ENCODE data around the gene SPSB4. TPM values are rescaled to one million over a fixed set of nuclear protein-coding genes. Genes with fewer than 3 reads are reported as not detected.

Gene SPSB4
- total RNA-seq, 1 experiment from 2014 or later = 0.05 TPM

GRCh38 chr3:141174674-141175073, 123.5 kb downstream of the SPSB4 start:
- Histone ChIP-seq H3K4me3 (no peak overlapping the region), H3K36me3 (no peaks in the 10 kb centered on the region), H3K27me3 (replicated peaks) (no peaks in the 10 kb centered on the region), H3K9me3 (replicated peaks) (no peaks in the 10 kb centered on the region), H3K4me1 (replicated peaks) (no peaks in the 10 kb centered on the region), H3K27ac (no peak overlapping the region)
- no peak for DNase-seq (ENCODE audit: low read depth in 1 of 2, low spot score in 2 of 2)

- Histone ChIP-seq H3K36me3 (no peaks in the 10 kb centered on the region), H3K27ac (no peak overlapping the region), H3K4me3 (no peak overlapping the region), H3K9me3 (replicated peaks) (no peaks in the 10 kb centered on the region), H3K4me1 (replicated peaks) (no peaks in the 10 kb centered on the region), H3K27me3 (replicated peaks) (no peaks in the 10 kb centered on the region)
- DNase-seq (ENCODE audit: low read depth in 1 of 2, low spot score in 2 of 2) = no peak
Observed at GRCh38 chr3:141176775-141177174, 125.6 kb downstream of the SPSB4 start.

- Histone ChIP-seq H3K27me3 (replicated peaks) (no peaks in the 10 kb centered on the region), H3K9me3 (replicated peaks) (no peaks in the 10 kb centered on the region), H3K4me3 (no peak overlapping the region), H3K36me3 (no peaks in the 10 kb centered on the region), H3K27ac (no peak overlapping the region), H3K4me1 (replicated peaks) (no peaks in the 10 kb centered on the region)
- no peak for DNase-seq (ENCODE audit: low read depth in 1 of 2, low spot score in 2 of 2)
Observed at GRCh38 chr3:141178026-141178425, 126.9 kb downstream of the SPSB4 start.

- H3K9me3 ChIP-seq (replicated peaks) = no peaks in the 10 kb centered on the region
- no peaks in the 10 kb centered on the region for H3K27me3 ChIP-seq (replicated peaks)
- DNase-seq (ENCODE audit: low read depth in 1 of 2, low spot score in 2 of 2) = no peak
- no peaks in the 10 kb centered on the region for H3K4me1 ChIP-seq (replicated peaks)
- H3K27ac ChIP-seq = no peak overlapping the region
- no peaks in the 10 kb centered on the region for H3K36me3 ChIP-seq
- no peak overlapping the region for H3K4me3 ChIP-seq
Observed at GRCh38 chr3:141178551-141178950, 127.4 kb downstream of the SPSB4 start.

DNA sequence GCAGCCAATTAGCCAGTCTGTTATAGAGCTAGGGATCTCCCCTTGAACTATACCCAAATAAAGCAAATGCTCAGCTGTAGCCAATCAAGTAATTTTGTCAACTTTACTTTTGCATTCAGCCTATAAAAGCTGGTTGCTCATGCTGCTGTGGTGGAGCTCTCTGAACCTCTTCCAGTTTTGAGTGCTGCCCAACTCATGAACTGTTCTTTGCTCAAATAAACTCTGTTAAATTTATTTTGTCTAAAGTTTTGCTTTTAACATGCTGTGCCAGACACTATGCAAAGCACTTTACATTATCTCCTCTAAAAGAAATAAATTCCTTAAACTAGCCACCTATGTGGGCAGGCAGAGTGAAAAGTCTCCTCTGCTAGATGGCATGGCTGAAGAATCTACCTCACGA, 128.8 kb downstream of the SPSB4 start:
- no peak overlapping the region for H3K4me3 ChIP-seq
- no peak for DNase-seq (ENCODE audit: low read depth in 1 of 2, low spot score in 2 of 2)
- no peaks in the 10 kb centered on the region for H3K27me3 ChIP-seq (replicated peaks)
- H3K4me1 ChIP-seq (replicated peaks) = no peaks in the 10 kb centered on the region
- H3K36me3 ChIP-seq = no peaks in the 10 kb centered on the region
- no peak overlapping the region for H3K27ac ChIP-seq
- no peaks in the 10 kb centered on the region for H3K9me3 ChIP-seq (replicated peaks)

GRCh38 chr3:141181196-141181595, 130.0 kb downstream of the SPSB4 start:
- Histone ChIP-seq H3K27me3 (replicated peaks) (no peaks in the 10 kb centered on the region), H3K4me3 (no peak overlapping the region), H3K9me3 (replicated peaks) (no peaks in the 10 kb centered on the region), H3K4me1 (replicated peaks) (no peaks in the 10 kb centered on the region), H3K36me3 (no peaks in the 10 kb centered on the region), H3K27ac (no peak overlapping the region)
- no peak for DNase-seq (ENCODE audit: low read depth in 1 of 2, low spot score in 2 of 2)

- Histone ChIP-seq H3K27ac (no peak overlapping the region), H3K4me1 (replicated peaks) (no peaks in the 10 kb centered on the region), H3K27me3 (replicated peaks) (no peaks in the 10 kb centered on the region), H3K36me3 (no peaks in the 10 kb centered on the region), H3K4me3 (no peak overlapping the region), H3K9me3 (replicated peaks) (no peaks in the 10 kb centered on the region)
- no peak for DNase-seq (ENCODE audit: low read depth in 1 of 2, low spot score in 2 of 2)
Observed at GRCh38 chr3:141181819-141182218, 130.7 kb downstream of the SPSB4 start.

DNA sequence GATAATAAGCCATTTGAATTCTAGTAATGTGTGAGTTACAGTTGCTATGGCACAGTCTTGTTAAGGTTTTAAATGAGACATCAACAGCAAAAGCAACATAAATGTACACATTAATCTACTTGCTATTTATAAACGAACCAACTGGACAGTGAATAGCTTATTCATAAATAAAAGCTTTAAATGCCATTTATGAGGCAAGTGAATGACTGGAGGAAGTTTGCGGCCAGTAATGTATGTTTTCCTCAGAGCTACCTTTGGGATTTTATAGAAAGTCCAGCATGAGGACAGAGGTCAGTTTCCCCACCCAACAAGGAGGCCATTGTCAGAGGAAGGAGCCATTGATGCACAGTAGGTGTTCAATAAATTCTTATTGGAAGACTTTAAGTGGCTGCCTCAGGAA, 132.5 kb downstream of the SPSB4 start:
- H3K4me1 ChIP-seq (replicated peaks) = no peaks in the 10 kb centered on the region
- H3K27me3 ChIP-seq (replicated peaks) = no peaks in the 10 kb centered on the region
- no peak for DNase-seq (ENCODE audit: low read depth in 1 of 2, low spot score in 2 of 2)
- no peaks in the 10 kb centered on the region for H3K9me3 ChIP-seq (replicated peaks)
- H3K4me3 ChIP-seq = no peak overlapping the region
- no peak overlapping the region for H3K27ac ChIP-seq
- H3K36me3 ChIP-seq = no peaks in the 10 kb centered on the region

DNA sequence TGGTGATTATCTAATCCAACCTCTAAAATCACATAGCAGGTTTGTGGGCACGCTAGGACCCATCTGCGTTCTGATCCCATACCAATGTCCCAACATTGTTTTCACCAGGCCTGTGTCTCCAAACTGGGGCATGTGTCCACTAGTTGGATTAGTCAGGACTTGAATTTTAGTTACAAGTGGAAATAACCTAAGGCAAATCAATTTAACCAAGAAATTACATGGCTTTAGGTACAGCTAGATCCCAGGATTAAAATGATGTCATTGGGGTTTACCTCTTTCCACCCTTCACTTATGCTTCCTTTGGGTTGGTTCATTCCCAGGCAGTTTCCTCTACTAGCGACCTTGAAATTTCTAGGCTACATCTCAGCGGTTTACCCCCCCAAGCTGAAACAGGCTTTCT, 133.3 kb downstream of the SPSB4 start:
- DNase-seq (ENCODE audit: low read depth in 1 of 2, low spot score in 2 of 2) = no peak
- H3K9me3 ChIP-seq (replicated peaks) = no peaks in the 10 kb centered on the region
- H3K27ac ChIP-seq = no peak overlapping the region
- H3K4me3 ChIP-seq = no peak overlapping the region
- no peaks in the 10 kb centered on the region for H3K36me3 ChIP-seq
- H3K4me1 ChIP-seq (replicated peaks) = no peaks in the 10 kb centered on the region
- H3K27me3 ChIP-seq (replicated peaks) = no peaks in the 10 kb centered on the region

DNA sequence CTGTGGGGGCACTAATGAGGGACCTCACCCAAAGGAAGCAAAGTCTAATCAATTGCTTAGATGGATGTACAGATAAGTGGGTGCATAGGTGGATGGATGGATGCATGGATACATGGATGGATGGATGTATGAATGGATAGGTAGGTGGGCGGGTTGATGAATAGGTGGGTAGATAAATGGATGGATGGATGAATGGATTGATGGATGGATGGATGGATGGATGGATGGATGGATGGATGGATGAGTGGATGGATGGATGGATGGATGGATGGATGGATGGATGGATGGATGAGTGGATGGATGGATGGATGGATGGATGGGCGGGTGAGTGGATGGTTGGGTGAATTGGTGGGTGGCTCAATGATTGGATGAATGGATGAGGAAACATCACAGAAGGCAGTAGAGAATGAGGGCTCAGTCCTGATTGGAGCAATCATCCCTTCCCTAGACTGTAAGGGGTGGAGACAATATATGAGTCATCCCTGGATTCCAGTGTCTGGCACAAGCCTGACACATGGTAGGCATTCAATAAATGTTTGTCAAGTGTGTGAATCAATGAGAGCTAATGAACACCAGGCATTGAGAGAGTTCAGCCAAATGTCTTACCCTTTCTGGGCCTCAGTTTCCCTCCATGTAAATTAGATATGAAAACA, 140.1 kb downstream of the SPSB4 start:
- DNase-seq (ENCODE audit: low read depth in 1 of 2, low spot score in 2 of 2) = no peak
- Histone ChIP-seq H3K36me3 (no peaks in the 10 kb centered on the region), H3K4me3 (no peak overlapping the region), H3K27me3 (replicated peaks) (no peaks in the 10 kb centered on the region), H3K9me3 (replicated peaks) (no peaks in the 10 kb centered on the region), H3K4me1 (replicated peaks) (no peaks in the 10 kb centered on the region), H3K27ac (no peak overlapping the region)

DNA sequence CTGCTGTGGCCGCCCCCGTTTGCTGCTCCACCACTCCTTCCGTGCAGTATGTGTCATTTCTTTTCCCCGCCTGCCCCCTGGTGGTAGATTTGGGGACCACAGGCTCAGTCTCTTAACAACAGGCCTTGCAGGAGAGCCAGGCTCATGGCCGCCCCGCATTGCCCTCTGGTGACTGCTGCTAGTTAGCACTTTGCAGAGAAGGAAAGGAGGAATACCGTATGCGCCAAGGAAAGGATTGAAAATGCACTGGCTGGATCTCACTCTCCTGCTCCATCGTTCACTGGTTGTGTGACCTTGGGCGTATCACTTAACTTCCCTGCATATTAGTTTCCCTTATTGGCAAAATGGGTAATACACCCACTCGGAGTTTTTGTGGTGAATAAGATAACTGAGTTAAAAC, 141.2 kb downstream of the SPSB4 start:
- H3K9me3 ChIP-seq (replicated peaks) = no peaks in the 10 kb centered on the region
- no peak overlapping the region for H3K4me3 ChIP-seq
- DNase-seq (ENCODE audit: low read depth in 1 of 2, low spot score in 2 of 2) = peak; percentile 84 to 95
- no peaks in the 10 kb centered on the region for H3K4me1 ChIP-seq (replicated peaks)
- H3K27ac ChIP-seq = no peak overlapping the region
- no peaks in the 10 kb centered on the region for H3K36me3 ChIP-seq
- H3K27me3 ChIP-seq (replicated peaks) = 0 out of 2 replicates have a peak, but pooled peaks cover 6% of the 10 kb centered on the region

- Histone ChIP-seq H3K27ac (no peak overlapping the region), H3K4me3 (no peak overlapping the region), H3K4me1 (replicated peaks) (no peaks in the 10 kb centered on the region), H3K36me3 (no peaks in the 10 kb centered on the region), H3K9me3 (replicated peaks) (no peaks in the 10 kb centered on the region), H3K27me3 (replicated peaks) (peaks cover 13% of the 10 kb centered on the region; the same call in 1 of the 2 replicates)
- no peak for DNase-seq (ENCODE audit: low read depth in 1 of 2, low spot score in 2 of 2)
Observed at GRCh38 chr3:141193066-141193830, 142.1 kb downstream of the SPSB4 start.
